HG02970 (cell line): ENCODE results near the gene PLD5.
"Not testable (repeated sequence)": the region's sequence is repeated elsewhere in the genome, so short reads cannot be mapped to it uniquely, and the experiment has no call there.

Experiments
- ATAC-seq: cut with Tn5 transposase; IDR thresholded peaks from one replicate; pipeline ENCODE4 v1.9.1; 2021; ENCODE audit warnings: mild to moderate bottlenecking, moderate library complexity, moderate number of reproducible peaks; ENCODE audit not compliant: unreplicated experiment, low FRiP score

The PLD5 gene

DNA sequence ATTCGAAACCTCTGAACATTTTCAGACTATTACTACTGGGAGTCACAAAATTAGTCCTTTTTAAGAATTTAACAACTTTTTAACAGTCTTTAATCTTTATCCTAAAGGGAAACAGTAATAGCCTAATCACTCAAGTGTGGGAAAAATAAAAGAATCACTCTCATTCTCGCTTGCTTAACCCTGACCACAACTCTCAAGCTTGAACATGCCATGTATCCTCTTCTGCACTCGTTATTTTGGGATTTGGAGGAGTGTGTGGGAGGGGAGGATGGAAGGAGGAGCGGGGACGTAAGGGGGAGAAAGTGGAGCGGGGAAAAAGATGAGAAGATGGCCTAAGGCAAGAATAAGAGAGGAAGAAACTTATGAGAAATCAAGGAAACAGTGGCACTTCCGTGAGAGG is 215.8 kb downstream of the PLD5 start:
- not testable (repeated sequence) for ATAC-seq

DNA sequence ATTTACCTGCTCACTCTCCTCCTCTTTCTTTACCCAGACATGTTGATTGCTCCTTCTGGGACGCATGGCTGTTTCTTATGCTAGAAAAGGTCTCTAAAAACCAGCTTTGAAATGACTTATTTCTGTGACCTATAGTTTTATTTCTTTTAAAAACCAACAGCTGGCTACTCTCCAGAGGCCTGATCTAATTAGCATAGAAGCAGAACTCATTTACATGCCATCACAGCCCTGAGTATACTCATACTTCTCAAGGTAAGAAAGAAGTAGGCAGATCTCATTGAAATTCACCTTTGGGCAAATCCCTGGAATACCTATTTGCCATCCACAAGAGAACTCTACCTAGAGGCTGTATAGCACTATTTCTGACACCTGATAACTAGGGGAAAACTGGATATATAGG is 230.7 kb downstream of the PLD5 start:
- not testable (repeated sequence) for ATAC-seq

DNA sequence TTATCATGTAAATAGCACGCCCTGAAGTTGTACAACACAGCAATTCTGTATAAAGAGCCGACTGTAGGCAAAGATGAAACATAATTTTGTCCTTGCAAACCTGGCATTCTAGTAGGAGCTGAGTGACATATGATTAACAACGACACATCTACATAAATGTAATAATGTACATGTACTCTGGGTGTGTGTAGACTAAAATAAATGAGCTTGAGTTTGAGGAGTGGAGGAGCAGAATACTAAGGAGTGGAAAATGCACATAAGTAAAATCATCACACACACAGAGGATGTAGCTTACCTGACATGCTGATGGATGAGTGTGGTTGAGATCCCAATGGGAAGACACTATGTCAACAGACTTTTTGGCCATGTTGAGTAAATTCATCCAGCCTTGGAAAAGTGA is 236.4 kb downstream of the PLD5 start:
- ATAC-seq: not testable (repeated sequence)

DNA sequence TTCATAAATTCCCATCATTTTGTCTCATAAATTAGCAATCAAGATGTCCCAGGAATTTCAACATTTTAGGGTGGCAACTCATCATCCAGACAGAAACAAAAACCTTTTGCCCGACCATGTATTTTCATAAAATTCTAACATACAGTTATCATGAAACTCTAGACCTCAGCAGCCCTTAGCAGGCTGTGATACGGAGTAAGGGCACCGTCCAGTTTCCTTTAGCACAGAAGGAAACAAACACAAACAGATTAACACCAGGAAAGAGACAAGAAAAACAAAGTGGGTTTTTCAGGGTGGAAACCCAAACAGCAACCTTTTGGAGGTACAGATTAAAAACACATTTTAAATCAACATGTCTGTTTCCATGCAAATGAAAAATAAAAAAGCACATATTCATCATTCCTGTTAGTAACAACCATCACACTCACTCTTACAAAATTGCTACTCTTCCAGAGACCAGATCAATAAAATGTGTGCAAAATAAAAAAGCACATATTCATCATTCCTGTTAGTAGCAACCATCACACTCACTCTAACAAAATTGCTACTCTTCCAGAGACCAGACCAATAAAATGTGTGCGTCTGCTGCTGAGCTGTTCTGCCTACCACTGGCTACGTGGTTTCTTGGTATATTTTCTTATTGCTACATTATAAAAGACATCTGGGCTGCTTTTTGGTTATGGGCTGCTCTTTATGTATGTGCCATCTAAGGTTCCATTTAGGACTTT is 241.6 kb downstream of the PLD5 start:
- ATAC-seq: not testable (repeated sequence)

DNA sequence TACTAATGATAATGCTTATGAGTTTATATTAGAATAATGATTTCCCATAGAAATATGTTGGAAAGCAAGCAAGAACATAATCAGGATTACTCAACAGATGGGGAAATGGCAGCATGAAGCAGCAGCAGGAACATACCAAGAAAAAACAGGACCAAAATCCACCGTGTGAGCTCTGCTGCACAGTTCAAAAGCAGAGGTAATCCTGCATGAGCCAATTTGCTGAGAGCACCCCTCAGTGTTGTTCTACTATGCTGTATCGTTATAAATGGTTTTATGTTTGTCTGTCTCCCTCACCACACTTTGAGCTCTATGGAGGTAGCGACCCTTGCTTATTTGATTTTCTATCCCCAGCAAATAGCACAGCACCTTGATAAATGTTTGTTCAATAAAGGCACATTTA is 246.1 kb downstream of the PLD5 start:
- ATAC-seq: not testable (repeated sequence)

DNA sequence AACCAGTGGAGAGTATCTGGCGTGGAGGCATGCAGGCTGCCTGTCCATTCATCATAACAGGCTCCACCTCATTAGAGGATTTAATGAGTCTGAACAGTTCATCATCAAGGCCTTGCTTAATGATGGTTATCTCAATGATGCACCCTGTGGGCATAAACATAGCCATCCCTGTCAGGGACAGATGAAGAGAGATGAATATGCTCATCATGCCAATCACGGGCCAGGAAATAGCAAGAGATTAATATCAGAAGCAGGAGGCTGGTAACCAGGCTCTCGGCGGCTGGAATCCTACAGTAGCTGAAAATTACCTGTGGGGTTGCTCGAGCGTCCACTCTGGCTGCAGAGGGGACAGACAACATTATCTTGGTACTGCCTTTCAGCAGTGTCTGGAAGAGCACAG is 247.7 kb downstream of the PLD5 start:
- not testable (repeated sequence) for ATAC-seq

DNA sequence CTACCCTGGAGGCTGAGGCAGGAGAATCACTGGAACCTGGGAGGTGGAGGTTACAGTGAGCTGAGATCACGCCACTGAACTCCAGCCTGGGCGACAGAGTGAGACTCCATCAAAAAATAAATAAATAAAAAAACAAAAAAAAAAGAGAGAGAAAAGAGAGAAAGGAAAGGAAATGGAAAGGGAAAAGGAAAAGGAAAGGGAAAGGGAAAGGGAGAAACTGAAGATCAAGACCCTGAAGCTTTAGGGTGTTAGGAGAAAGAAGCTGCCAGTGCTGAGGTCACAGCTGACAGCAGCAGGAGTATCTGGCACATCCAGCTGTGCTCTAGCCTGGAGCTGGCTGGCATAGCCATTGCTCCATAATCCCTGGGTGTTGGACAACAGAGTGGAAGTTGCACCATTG is 257.5 kb downstream of the PLD5 start:
- ATAC-seq: not testable (repeated sequence)

DNA sequence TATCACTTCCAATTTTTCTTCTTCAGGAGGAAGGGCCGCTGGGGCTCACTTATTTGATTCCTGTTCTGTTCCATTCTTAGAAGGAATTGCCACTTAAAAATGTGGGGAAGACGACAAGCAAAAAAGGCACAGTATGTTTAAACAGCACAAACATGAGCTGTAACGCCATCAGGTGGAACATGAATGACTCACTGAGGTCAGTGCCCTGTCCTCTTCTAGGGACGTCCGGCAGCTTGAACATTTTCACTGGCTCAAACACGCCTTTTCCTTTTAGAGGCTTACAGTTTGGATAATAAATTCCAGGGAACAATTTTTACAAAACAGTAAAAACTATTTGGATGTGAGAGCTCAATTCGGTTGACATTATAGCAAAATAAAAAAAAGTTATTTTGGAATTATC is 260.1 kb downstream of the PLD5 start:
- ATAC-seq: not testable (repeated sequence)

DNA sequence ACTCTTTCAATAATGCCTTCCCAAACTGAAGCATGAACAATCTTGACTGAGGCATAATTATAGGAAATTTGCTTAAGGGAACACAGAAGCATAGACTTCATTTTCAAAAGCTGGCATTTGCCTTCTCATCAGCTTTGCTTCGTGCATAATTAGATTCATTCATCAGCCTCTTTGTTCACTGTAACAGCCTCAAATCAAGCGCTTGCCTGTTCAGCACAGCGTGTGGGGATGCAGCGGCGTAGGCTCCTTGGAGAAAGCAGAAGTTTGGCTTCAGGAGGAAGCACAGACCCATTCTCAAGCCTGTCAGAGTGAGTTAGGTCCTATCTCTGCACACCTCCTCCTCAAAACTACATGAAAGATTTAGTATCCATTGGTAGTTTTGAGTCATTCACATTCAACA is 279.2 kb downstream of the PLD5 start:
- no peak for ATAC-seq

DNA sequence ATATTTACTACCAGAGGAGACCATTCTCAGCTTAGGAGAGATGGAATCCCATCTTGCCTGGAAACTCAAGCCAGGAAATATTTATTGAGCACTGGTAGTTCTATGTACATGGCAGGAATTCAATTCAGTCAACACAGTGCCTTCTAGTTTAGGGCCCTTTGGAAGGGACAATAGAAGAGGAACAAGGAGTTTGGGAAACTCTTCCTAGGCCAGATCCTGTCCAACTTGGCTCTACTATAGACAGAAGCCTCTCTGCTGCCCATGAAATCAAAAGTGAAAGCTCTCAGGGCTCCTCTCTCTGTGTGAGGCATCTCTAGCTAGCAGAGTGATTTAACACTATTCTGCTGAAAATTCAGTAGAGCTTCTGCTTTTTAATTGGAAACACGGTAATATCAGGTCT is 281.0 kb downstream of the PLD5 start:
- peak; percentile 88 for ATAC-seq

DNA sequence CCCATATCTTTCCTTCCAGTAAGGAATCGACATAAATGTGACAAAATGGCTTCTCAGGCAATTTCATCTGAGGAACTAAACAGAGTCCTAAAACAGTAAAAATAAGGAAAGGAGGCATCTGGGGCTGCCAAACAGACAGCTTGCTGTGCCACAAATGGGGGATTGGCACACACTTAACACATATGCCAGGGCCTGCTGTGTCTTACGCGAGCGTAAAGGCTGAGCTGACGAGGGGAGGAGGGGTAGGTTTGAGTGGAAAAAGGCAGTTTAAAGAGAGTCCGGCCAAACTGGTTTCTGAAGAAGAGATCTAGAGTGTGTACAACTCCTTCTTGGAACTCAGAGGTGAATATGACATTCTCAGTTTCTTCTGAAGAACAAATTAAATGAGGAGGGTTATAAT is 281.5 kb downstream of the PLD5 start:
- no peak for ATAC-seq

DNA sequence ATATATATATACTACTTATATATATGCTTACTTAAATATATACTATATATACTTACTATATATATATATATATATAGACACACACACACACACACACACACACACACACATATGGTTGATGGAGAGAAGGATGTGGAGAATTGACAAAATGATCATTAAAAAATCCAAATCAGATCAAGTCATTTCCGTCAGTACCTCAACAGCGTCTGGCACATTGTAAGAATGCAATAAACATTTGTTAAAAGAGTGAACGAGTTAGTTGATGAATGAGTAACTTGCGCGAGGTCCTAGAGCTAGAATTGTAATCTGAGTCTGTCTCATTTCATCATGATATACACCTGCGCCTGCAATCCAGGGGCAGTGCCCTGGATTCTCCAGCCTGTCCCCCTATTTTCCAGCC is 282.6 kb downstream of the PLD5 start:
- ATAC-seq: no peak

DNA sequence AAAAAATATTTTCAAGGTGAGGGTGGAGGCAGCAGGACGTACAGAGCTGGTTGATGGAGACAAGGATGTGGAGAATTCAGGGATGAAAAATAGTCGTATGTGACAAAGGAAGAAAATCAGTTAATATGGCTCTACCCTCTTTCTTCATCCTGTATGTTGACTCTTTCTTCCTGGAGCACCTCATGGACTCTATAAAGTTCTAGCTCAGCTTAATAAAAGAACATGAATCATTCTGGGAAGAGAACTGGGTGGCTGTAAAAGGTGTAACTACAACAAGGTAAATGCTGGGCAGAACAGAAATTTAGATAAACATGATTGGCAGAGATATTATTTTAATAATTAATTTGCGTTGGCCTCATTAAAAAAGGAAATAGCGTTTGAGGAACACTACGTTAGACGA is 283.8 kb downstream of the PLD5 start:
- no peak for ATAC-seq

DNA sequence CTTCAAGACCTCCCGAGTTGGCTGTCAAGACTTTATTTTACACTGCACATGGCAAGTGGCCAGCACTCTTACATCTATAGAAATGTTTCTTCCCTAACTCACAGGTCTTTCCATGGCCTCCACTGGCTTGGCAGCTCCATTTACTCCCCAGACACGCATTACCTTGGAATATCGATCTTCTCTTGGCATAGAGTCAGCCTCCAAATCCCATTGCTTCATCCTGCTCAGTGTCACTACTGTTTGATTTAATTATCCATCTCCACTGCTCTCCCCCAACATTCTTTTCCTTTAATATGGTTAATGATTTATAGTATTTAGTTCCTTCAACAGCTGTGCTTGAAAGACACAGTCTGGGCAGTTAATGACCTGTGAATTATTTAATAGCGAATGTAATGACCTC is 284.4 kb downstream of the PLD5 start:
- no peak for ATAC-seq

DNA sequence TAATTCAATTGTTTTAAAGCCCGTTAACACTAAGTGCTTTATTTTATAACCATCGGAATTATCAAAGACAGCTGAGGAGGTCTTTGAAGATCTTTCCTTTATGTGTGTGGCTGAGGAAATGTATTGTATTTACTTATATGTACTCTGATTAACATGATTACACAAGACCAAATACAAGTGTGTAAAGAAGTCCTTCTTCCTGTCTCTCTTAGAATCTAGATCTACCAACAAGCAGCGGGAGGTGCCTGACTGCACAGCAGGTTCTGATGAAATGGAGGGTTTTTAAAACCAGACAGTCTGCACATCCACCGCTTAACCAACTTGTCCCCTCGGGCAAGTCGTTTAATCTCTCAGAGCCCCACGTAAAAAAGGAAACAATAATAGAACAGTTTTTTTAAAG is 285.1 kb downstream of the PLD5 start:
- ATAC-seq: no peak

DNA sequence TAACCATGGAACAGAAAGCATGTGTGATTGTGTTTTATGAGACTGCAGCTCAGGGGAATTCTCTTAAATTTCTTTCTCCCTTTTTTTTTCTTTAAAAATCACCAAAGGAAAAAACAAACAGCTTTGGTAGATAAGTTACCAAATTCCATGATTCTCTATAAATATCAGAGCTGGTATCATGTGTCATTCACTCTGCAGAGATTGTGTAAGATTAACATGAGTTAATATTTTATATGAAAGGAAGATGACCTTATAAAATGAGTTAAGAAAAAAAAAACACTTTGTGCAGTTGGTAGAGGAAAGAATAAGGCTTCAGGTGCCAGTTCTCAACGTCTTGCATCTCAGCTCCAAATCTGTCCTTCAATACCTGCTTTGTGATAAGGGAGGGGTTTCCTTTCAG is 287.4 kb downstream of the PLD5 start:
- ATAC-seq: no peak

DNA sequence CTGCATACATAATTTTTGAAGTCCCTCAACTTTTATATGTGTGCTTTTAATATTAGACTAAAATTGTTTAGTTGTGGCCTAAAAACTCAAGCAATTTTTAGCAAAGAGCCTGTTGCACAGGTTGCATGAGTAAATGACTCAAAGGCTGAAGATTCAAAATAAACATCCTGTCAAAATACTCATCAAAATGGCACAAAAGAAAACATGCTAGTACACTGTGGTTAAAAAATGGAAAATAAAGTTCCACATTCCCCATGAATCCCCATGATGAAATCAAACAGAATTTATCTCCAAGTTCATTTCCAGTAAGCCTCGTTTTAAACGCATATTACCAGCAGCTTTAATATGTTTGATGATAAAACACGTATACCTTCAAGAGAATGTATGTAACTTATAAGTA is 295.5 kb downstream of the PLD5 start:
- ATAC-seq: no peak

DNA sequence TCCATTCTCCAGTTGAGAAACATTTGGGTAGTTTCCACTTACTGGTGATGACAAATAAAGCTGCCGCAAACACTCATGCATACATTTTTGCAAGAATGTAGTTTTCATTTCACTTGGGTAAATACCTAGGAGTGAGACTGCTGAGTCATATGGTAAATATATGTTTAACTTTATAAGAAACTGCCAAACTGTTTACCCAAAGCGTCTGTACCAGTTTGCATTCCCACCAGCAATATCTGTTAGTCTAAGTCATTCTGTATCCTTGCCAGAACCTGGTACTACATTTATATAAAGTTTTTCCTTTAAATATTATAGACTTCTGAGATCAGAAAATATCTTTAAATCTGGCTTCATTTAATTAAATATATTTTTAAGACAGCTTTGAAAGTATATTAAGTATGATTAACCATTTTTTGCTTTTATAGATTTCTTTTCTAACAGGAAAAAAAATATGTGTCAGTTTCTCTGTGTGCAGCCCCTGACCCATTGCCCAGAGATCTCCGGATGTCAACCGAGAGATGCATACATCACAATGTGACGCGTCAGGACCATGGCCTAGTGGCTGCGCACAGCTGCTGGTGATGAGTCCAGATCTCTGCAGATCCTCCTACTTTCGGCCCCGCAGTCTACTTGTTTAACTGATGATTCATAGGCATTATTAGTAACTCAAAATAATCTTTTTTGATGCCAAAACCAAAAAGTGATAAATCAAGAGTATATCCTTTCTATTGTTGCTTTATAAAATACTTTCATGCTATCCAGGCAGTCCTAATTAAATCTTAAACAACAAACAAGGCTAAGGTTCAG is 298.5 kb downstream of the PLD5 start:
- no peak for ATAC-seq

DNA sequence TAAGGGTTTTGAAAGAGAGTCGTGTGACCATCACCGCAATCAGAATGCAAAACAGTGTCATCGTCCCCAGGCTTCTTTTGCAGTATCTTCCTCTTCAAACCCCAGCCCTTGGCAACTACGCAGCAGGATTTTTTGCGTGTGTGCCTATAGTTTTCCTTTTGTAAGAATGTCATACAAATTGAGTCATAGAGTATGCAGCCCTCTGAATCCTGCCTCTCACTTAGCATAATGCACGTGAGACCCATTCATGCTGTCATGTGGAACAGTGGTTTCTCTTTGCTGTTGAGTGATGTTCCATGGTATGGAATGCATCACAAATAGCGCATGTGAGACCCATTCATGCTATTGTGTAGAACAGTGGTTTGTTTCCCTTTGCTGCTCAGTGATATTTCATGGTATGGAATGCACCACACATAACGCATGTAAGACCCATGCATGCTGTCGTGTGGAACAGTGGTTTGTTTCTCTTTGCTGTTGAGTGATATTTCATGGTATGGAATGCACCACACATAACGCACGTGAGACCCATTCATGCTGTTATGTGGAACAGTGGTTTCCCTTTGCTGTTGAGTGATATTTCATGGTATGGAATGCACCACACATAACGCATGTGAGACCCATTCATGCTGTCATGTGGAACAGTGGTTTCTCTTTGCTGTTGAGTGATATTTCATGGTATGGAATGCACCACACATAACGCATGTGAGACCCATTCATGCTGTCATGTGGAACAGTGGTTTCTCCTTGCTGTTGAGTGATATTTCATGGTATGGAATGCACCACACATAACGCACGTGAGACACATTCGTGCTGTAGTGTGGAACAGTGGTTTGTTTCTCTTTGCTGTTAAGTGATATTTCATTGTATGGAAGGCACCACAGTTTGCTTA is 299.4 kb downstream of the PLD5 start:
- ATAC-seq: not testable (repeated sequence)

DNA sequence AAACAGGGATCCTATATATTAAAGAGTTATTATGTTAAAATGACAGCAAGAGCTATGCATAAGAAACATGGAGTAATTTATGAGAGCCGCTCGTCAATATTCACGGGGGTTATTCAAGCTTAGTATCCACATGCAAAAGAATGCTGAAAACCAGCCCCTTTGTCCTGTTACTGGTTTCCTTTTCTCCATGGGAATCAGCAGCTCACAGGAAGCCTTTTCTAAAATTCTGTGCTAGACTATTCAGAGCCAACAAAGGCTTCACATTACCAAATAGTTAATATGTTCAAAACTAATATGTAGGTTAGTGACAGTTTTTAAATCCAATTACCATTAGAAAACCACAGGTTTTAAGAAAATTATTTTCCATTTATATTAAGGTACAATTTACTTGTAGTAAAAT is 300.0 kb downstream of the PLD5 start:
- ATAC-seq: no peak

DNA sequence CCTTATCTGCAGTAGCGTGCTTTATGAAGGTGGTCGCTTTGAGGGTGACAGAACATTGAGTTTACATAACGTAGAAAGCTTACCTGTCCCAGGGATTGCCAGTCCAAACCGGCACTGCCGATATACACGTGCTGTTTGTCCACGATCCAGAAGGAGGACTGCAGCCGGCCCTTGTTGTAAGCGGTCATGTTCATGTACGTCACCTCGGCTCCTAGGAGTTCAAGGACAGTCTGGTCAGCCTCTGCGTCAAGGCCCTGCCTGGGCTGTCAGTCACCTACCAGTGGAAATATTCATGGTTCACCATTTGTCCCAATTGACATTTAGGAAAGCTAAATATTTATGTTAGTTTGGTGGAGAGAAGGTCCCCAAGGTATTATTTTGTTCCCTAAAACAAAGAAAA is 304.6 kb downstream of the PLD5 start:
- ATAC-seq: no peak
